IgD-negative memory B cell (primary cell): ENCODE measurements around the gene IL1RAP. TPM values are rescaled to one million over a fixed set of nuclear protein-coding genes. Genes with fewer than 3 reads are reported as not detected.
"Not testable (repeated sequence)": the region's sequence is repeated elsewhere in the genome, so short reads cannot be mapped to it uniquely, and the experiment has no call there.

Experiments
- H3K27ac Mint-ChIP-seq, 3 donors: one replicate each; pipeline ENCODE4 v1.8.0; 2020 to 2022; ENCODE audit warnings: mild to moderate bottlenecking in 3 of 3, mixed read lengths in 3 of 3, moderate library complexity in 1 of 3
- H3K27me3 Mint-ChIP-seq: one replicate; pipeline ENCODE4 v1.8.0; 2021; ENCODE audit warnings: mixed read lengths
- H3K36me3 Mint-ChIP-seq: one replicate; pipeline ENCODE4 v1.8.0; 2020; ENCODE audit warnings: mild to moderate bottlenecking, mixed read lengths
- H3K4me1 Mint-ChIP-seq, 3 donors: one replicate each; pipeline ENCODE4 v1.8.0; 2020 to 2022; ENCODE audit warnings: mixed read lengths in 3 of 3, mild to moderate bottlenecking in 1 of 3
- H3K4me3 Mint-ChIP-seq, 4 donors: one replicate each; pipeline ENCODE4 v1.8.0; 2020 to 2022; ENCODE audit warnings: mild to moderate bottlenecking in 4 of 4, mixed read lengths in 4 of 4, moderate library complexity in 3 of 4
- H3K9me3 Mint-ChIP-seq, 3 donors: one replicate each; pipeline ENCODE4 v1.8.0; 2020 to 2021; ENCODE audit warnings: mixed read lengths in 3 of 3, mild to moderate bottlenecking in 1 of 3
- polyA plus RNA-seq: library from polyadenylated mRNA; unstranded; fragments of 300-500 nt; fragmentation: Illumina TruSeq; gene quantifications from one replicate; pipeline ENCODE4 v1.2.3, GENCODE V29; 2021

IL1RAP gene
- polyA plus RNA-seq, 1 donor from 2014 or later, result 3.7 TPM

- H3K27me3 Mint-ChIP-seq, result no peaks in the 10 kb centered on the region
- peaks cover 15% of the 10 kb centered on the region for H3K36me3 Mint-ChIP-seq
- no peaks in the 10 kb centered on the region for H3K4me1 Mint-ChIP-seq
- no peak overlapping the region for H3K4me3 Mint-ChIP-seq
- H3K27ac Mint-ChIP-seq, result no peak overlapping the region
- H3K9me3 Mint-ChIP-seq, result no peaks in the 10 kb centered on the region
Measured at GRCh38 chr3:190641564-190641963, 127.7 kb downstream of the IL1RAP start.

- peaks cover 16% of the 10 kb centered on the region for H3K36me3 Mint-ChIP-seq
- H3K27me3 Mint-ChIP-seq, result no peaks in the 10 kb centered on the region
- H3K9me3 Mint-ChIP-seq, result no peaks in the 10 kb centered on the region
- no peak overlapping the region for H3K4me3 Mint-ChIP-seq
- H3K27ac Mint-ChIP-seq, result no peak overlapping the region
- no peaks in the 10 kb centered on the region for H3K4me1 Mint-ChIP-seq
Measured at GRCh38 chr3:190642016-190642415, 128.1 kb downstream of the IL1RAP start.

- no peak overlapping the region for H3K27ac Mint-ChIP-seq
- H3K4me1 Mint-ChIP-seq, result no peaks in the 10 kb centered on the region
- H3K4me3 Mint-ChIP-seq, result no peak overlapping the region
- peaks cover 21% of the 10 kb centered on the region for H3K36me3 Mint-ChIP-seq
- no peaks in the 10 kb centered on the region for H3K9me3 Mint-ChIP-seq
- no peaks in the 10 kb centered on the region for H3K27me3 Mint-ChIP-seq
Measured at GRCh38 chr3:190644035-190644434, 130.2 kb downstream of the IL1RAP start.

GRCh38 chr3:190644766-190645165 is 130.9 kb downstream of the IL1RAP start:
- H3K9me3 Mint-ChIP-seq, result no peaks in the 10 kb centered on the region
- peaks cover 21% of the 10 kb centered on the region for H3K36me3 Mint-ChIP-seq
- no peak overlapping the region for H3K27ac Mint-ChIP-seq
- no peaks in the 10 kb centered on the region for H3K4me1 Mint-ChIP-seq
- no peaks in the 10 kb centered on the region for H3K27me3 Mint-ChIP-seq
- H3K4me3 Mint-ChIP-seq, result no peak overlapping the region

GRCh38 chr3:190645932-190646460 is 132.1 kb downstream of the IL1RAP start:
- Mint-ChIP-seq H3K4me1 (no peaks in the 10 kb centered on the region), H3K36me3 (peaks cover 18% of the 10 kb centered on the region), H3K27me3 (no peaks in the 10 kb centered on the region), H3K27ac (no peak overlapping the region), H3K9me3 (no peaks in the 10 kb centered on the region), H3K4me3 (no peak overlapping the region)

- H3K4me3 Mint-ChIP-seq, result no peak overlapping the region
- H3K9me3 Mint-ChIP-seq, result no peaks in the 10 kb centered on the region
- peaks cover 14% of the 10 kb centered on the region for H3K36me3 Mint-ChIP-seq
- H3K27me3 Mint-ChIP-seq, result no peaks in the 10 kb centered on the region
- no peaks in the 10 kb centered on the region for H3K4me1 Mint-ChIP-seq
- no peak overlapping the region for H3K27ac Mint-ChIP-seq
Measured at GRCh38 chr3:190646996-190647395, 133.1 kb downstream of the IL1RAP start.

GRCh38 chr3:190655933-190656332 is 142.0 kb downstream of the IL1RAP start:
- Mint-ChIP-seq H3K4me1 (no peaks in the 10 kb centered on the region), H3K27me3 (no peaks in the 10 kb centered on the region), H3K27ac (no peak overlapping the region)

GRCh38 chr3:190658106-190658505 is 144.2 kb downstream of the IL1RAP start:
- no peaks in the 10 kb centered on the region for H3K4me1 Mint-ChIP-seq
- no peaks in the 10 kb centered on the region for H3K9me3 Mint-ChIP-seq
- no peak overlapping the region for H3K4me3 Mint-ChIP-seq
- peaks cover 3% of the 10 kb centered on the region for H3K27me3 Mint-ChIP-seq
- no peaks in the 10 kb centered on the region for H3K36me3 Mint-ChIP-seq
- H3K27ac Mint-ChIP-seq, result no peak overlapping the region

More at GRCh38 chr3:190655933-190656332, 142.0 kb downstream of the IL1RAP start:
- no peaks in the 10 kb centered on the region for H3K9me3 Mint-ChIP-seq
- H3K4me3 Mint-ChIP-seq, result no peak overlapping the region
- H3K36me3 Mint-ChIP-seq, result no peaks in the 10 kb centered on the region

GRCh38 chr3:190666821-190667220 is 152.9 kb downstream of the IL1RAP start:
- Mint-ChIP-seq H3K4me3 (no peak overlapping the region), H3K27ac (no peak overlapping the region), H3K9me3 (no peaks in the 10 kb centered on the region), H3K27me3 (no peaks in the 10 kb centered on the region), H3K4me1 (no peaks in the 10 kb centered on the region), H3K36me3 (no peaks in the 10 kb centered on the region)

- H3K27ac Mint-ChIP-seq, result no peak overlapping the region
- no peaks in the 10 kb centered on the region for H3K9me3 Mint-ChIP-seq
- H3K27me3 Mint-ChIP-seq, result no peaks in the 10 kb centered on the region
- no peaks in the 10 kb centered on the region for H3K36me3 Mint-ChIP-seq
- H3K4me1 Mint-ChIP-seq, result no peaks in the 10 kb centered on the region
- no peak overlapping the region for H3K4me3 Mint-ChIP-seq
Measured at GRCh38 chr3:190671658-190672057, 157.8 kb downstream of the IL1RAP start.

GRCh38 chr3:190673148-190673547 is 159.3 kb downstream of the IL1RAP start:
- H3K9me3 Mint-ChIP-seq, result peaks cover 0 to 2% (median 2%) of the 10 kb centered on the region in 3 donors
- peaks cover under 1% of the 10 kb centered on the region for H3K27me3 Mint-ChIP-seq
- H3K36me3 Mint-ChIP-seq, result no peaks in the 10 kb centered on the region
- no peak overlapping the region for H3K4me3 Mint-ChIP-seq
- no peaks in the 10 kb centered on the region for H3K4me1 Mint-ChIP-seq
- H3K27ac Mint-ChIP-seq, result no peak overlapping the region

- no peak overlapping the region for H3K4me3 Mint-ChIP-seq
- peaks cover 2% of the 10 kb centered on the region for H3K27me3 Mint-ChIP-seq
- H3K36me3 Mint-ChIP-seq, result no peaks in the 10 kb centered on the region
- H3K4me1 Mint-ChIP-seq, result no peaks in the 10 kb centered on the region
- H3K27ac Mint-ChIP-seq, result no peak overlapping the region
- peaks cover 0 to 7% (median 3%) of the 10 kb centered on the region in 3 donors for H3K9me3 Mint-ChIP-seq
Measured at GRCh38 chr3:190676481-190676880, 162.6 kb downstream of the IL1RAP start.

- H3K36me3 Mint-ChIP-seq, result no peaks in the 10 kb centered on the region
- H3K27ac Mint-ChIP-seq, result no peak overlapping the region
- H3K27me3 Mint-ChIP-seq, result peaks cover 4% of the 10 kb centered on the region
- H3K9me3 Mint-ChIP-seq, result peaks cover 0 to 7% (median 5%) of the 10 kb centered on the region in 3 donors
- H3K4me3 Mint-ChIP-seq, result no peak overlapping the region
- no peaks in the 10 kb centered on the region for H3K4me1 Mint-ChIP-seq
Measured at GRCh38 chr3:190677001-190677400, 163.1 kb downstream of the IL1RAP start.

GRCh38 chr3:190677868-190678267 is 164.0 kb downstream of the IL1RAP start:
- H3K27me3 Mint-ChIP-seq, H3K36me3 Mint-ChIP-seq, H3K4me3 Mint-ChIP-seq, H3K4me1 Mint-ChIP-seq, H3K27ac Mint-ChIP-seq: not testable (repeated sequence)
- H3K9me3 Mint-ChIP-seq, result peaks cover 0 to 10% (median 5%) of the 10 kb centered on the region in 3 donors

GRCh38 chr3:190680691-190681090 is 166.8 kb downstream of the IL1RAP start:
- Mint-ChIP-seq H3K9me3 (peaks cover 0 to 10% (median 6%) of the 10 kb centered on the region in 3 donors), H3K27ac (no peak overlapping the region), H3K4me1 (no peaks in the 10 kb centered on the region), H3K4me3 (no peak overlapping the region), H3K27me3 (peaks cover 4% of the 10 kb centered on the region), H3K36me3 (no peaks in the 10 kb centered on the region)

- peaks cover 5% of the 10 kb centered on the region for H3K27me3 Mint-ChIP-seq
- no peaks in the 10 kb centered on the region for H3K4me1 Mint-ChIP-seq
- H3K9me3 Mint-ChIP-seq, result peaks cover 0 to 8% (median 3%) of the 10 kb centered on the region in 3 donors
- no peaks in the 10 kb centered on the region for H3K36me3 Mint-ChIP-seq
- peak overlapping the region in 1 of 3 donors; percentile 56 for H3K27ac Mint-ChIP-seq
- H3K4me3 Mint-ChIP-seq, result no peak overlapping the region
Measured at GRCh38 chr3:190684776-190685175, 170.9 kb downstream of the IL1RAP start.
